ENCODE data around the gene EEF2K. TPM values are rescaled to one million over a fixed set of nuclear protein-coding genes. Genes with fewer than 3 reads are reported as not detected.

The EEF2K gene
- total RNA-seq, 1 donor from 2014 or later, result 12.2 TPM

- no peak for TF ChIP-seq CTCF (conservative IDR thresholded peaks at IDR 0.05; ENCODE audit: low read depth, low read length)
Observed at GRCh38 chr16:22183335-22183734, 22.7 kb upstream of the EEF2K start.

DNA sequence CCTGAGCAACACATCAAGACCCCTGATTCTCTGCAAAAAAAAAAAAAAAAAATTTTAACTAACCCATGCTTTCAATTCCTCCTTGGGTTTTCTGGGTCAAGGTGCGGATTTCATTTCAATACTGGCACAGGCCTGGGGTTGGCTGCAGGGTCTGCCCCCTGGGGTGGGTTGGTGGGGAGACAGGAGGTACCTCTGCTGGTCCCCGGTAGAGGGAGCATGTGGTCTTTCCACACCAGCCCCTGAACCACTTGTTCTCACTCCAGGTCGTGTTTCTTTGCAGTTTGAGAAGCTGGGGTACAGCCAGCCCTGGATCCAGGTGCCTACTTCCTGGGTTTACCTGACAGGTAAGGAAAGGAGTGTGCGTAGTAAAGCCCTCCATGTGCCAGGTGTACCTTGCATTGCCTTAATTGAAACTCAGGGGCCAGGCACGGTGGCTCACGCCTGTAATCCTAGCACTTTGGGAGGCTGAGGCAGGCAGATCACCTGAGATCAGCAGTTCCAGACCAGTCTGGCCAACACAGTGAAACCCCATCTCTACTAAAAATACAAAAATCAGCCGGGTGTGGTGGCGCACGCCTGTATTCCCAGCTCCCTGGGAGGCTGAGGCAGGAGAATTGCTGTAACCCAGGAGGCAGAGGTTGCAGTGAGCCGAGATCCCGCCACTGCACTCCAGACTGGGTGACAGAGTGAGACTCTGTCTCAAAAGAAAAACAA, 22.0 kb upstream of the EEF2K start:
- DNase-seq (ENCODE audit: low read depth), result no peak
- no peak overlapping the region for H3K4me3 ChIP-seq (ENCODE audit: low read depth, low read length)
- peak; percentile 34 for TF ChIP-seq CTCF (conservative IDR thresholded peaks at IDR 0.05; ENCODE audit: low read depth, low read length)

More at GRCh38 chr16:22183335-22183734, 22.7 kb upstream of the EEF2K start:
- no peak overlapping the region for H3K4me3 ChIP-seq (ENCODE audit: low read depth, low read length)
- no peak for DNase-seq (ENCODE audit: low read depth)

- no peak for DNase-seq (ENCODE audit: low read depth)
- no peak for TF ChIP-seq CTCF (conservative IDR thresholded peaks at IDR 0.05; ENCODE audit: low read depth, low read length)
- H3K4me3 ChIP-seq (ENCODE audit: low read depth, low read length), result no peak overlapping the region
Observed at GRCh38 chr16:22184615-22184968, 21.5 kb upstream of the EEF2K start.

- DNase-seq (ENCODE audit: low read depth), result no peak
- no peak overlapping the region for H3K4me3 ChIP-seq (ENCODE audit: low read depth, low read length)
- TF ChIP-seq CTCF (conservative IDR thresholded peaks at IDR 0.05; ENCODE audit: low read depth, low read length), result peak; percentile 33
Observed at GRCh38 chr16:22186517-22186916, 19.6 kb upstream of the EEF2K start.

DNA sequence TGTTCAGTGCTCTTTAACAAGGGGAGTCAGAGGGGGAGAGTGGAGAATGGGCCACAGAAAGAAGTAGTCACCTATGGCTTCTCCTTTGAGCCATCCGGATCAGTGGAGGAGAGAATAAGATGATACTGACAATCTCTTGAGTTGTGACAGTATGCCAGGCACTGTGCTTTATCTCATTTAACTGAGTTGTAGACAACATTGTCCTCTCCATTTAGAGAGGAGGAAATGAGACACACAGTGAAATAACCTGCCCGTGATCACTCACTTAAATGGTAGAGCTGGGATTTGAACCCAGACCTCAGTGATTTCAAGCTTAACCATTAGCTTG, 17.8 kb upstream of the EEF2K start:
- H3K4me3 ChIP-seq (ENCODE audit: low read depth, low read length), result no peak overlapping the region
- DNase-seq (ENCODE audit: low read depth), result no peak
- TF ChIP-seq CTCF (conservative IDR thresholded peaks at IDR 0.05; ENCODE audit: low read depth, low read length), result no peak

- no peak overlapping the region for H3K4me3 ChIP-seq (ENCODE audit: low read depth, low read length)
- TF ChIP-seq CTCF (conservative IDR thresholded peaks at IDR 0.05; ENCODE audit: low read depth, low read length), result peak; percentile 95
- peak; percentile 81 for DNase-seq (ENCODE audit: low read depth)
Observed at GRCh38 chr16:22188595-22189442, 17.3 kb upstream of the EEF2K start.
